Esophagus muscularis mucosa (tissue), 4 donors: ENCODE results near the gene CMTM5. TPM values are rescaled to one million over a fixed set of nuclear protein-coding genes. Genes with fewer than 3 reads are reported as not detected.

ENCODE experiments used
- DNase-seq: peaks from one replicate; pipeline ENCODE4 v3.0.0-alpha.2; 2017; ENCODE audit errors: extremely low spot score
- H3K27ac ChIP-seq, 4 donors: fragments of 200-600 bp; sonication (generic); replicated peaks in 1 of 4; 1 replicate in 3 of 4; 2 replicates in 1 of 4; pipeline ENCODE4 v1.5.1; 2016 to 2019; ENCODE audit warnings: mild to moderate bottlenecking in 1 of 4
- H3K27me3 ChIP-seq, 4 donors: fragments of 200-600 bp; sonication (generic); one replicate each; pipeline versions ENCODE4 v1.5.1 to v1.6.0; 2016 to 2019
- H3K36me3 ChIP-seq, 4 donors: fragments of 200-600 bp; sonication (generic); one replicate each; pipeline ENCODE4 v1.5.1; 2016 to 2019
- H3K4me1 ChIP-seq, 4 donors: fragments of 200-600 bp; sonication (generic); one replicate each; pipeline ENCODE4 v1.5.1; 2016 to 2019
- H3K4me3 ChIP-seq, 4 donors: fragments of 200-600 bp; sonication (generic); 1 replicate in 2 of 4; 2 replicates in 2 of 4; pipeline ENCODE4 v1.5.1; 2016 to 2019; ENCODE audit warnings: mild to moderate bottlenecking in 4 of 4, moderate library complexity in 1 of 4
- H3K9me3 ChIP-seq, 4 donors: fragments of 200-600 bp; sonication (generic); 1 replicate in 3 of 4; 2 replicates in 1 of 4; pipeline ENCODE4 v1.5.1; 2016 to 2019
- CTCF ChIP-seq, 3 experiments: fragments of 200-600 bp in 2 of 3; fragments of 450-650 bp in 1 of 3; sonication (generic) in 2 of 3; IDR thresholded peaks; one replicate each; pipeline ENCODE4 v1.5.1; 2017 to 2019; ENCODE audit warnings: antibody characterized with exemption in 3 of 3, mild to moderate bottlenecking in 2 of 3, moderate library complexity in 1 of 3
- EP300 ChIP-seq: sonication (generic); formaldehyde crosslinking; IDR thresholded peaks from one replicate; pipeline ENCODE4 v1.6.1; 2017; ENCODE audit warnings: antibody characterized with exemption
- POLR2A ChIP-seq: fragments of 450-650 bp; IDR thresholded peaks from one replicate; pipeline ENCODE4 v1.6.1; 2017; ENCODE audit warnings: antibody characterized with exemption, moderate library complexity, mild to moderate bottlenecking, low read depth
- POLR2AphosphoS5 ChIP-seq, 2 donors: sonication (generic); formaldehyde crosslinking; IDR thresholded peaks; one replicate each; pipeline ENCODE4 v1.6.1; 2017; ENCODE audit warnings: antibody characterized with exemption in 2 of 2
- WGBS: methylation state at CpG from one replicate; pipeline ENCODE4 v1.1.5; 2018; 5-methylcytosine and 5-hydroxymethylcytosine counted together
- intact Hi-C: fragments of 100-400 bp; cut with DNase I; formaldehyde crosslinking; loops from one replicate; pipeline ENCODE4 v1.15.1; 2023
- total RNA-seq, 4 donors: library from RNA; depleted of rRNA; stranded (reverse); fragments of >200 nt; gene quantifications; one replicate each; pipeline versions ENCODE4 v1.1.0 to v1.2.1, GENCODE V29; 2016

CMTM5 gene
- total RNA-seq, 4 donors from 2014 or later, result 0.78 to 2.9 (median 1.9) TPM

- no peak overlapping the region for H3K4me3 ChIP-seq
- no peaks in the 10 kb centered on the region for H3K9me3 ChIP-seq
- intact Hi-C loops, result no loop called here
- H3K27ac ChIP-seq, result no peak overlapping the region
- no peak for DNase-seq
- 80% methylated on average over 7 of the region's 14 CpGs for WGBS
- peaks cover 0 to 6% (median 0%) of the 10 kb centered on the region in 4 donors for H3K4me1 ChIP-seq
- H3K27me3 ChIP-seq, result peaks cover 0 to 10% (median 0%) of the 10 kb centered on the region in 4 donors
- peaks cover 0 to 52% (median 0%) of the 10 kb centered on the region in 4 donors for H3K36me3 ChIP-seq
- TF ChIP-seq POLR2A (no peak), EP300 (no peak), POLR2AphosphoS5 (IDR thresholded peaks at IDR 0.05) (no peak), CTCF (IDR thresholded peaks at IDR 0.05) (no peak)
These were observed 35.0 kb downstream of the CMTM5 start for GRCh38 chr14:23411563-23412525.

GRCh38 chr14:23413681-23414080, 36.8 kb downstream of the CMTM5 start:
- Histone ChIP-seq H3K27ac (no peak overlapping the region), H3K4me3 (no peak overlapping the region), H3K9me3 (no peaks in the 10 kb centered on the region), H3K4me1 (peaks cover 0 to 6% (median 0%) of the 10 kb centered on the region in 4 donors), H3K27me3 (peaks cover 0 to 5% (median 0%) of the 10 kb centered on the region in 4 donors), H3K36me3 (peaks cover 0 to 66% (median 0%) of the 10 kb centered on the region in 4 donors)
- WGBS, result 93% methylated on average over 15 of the region's 16 CpGs
- TF ChIP-seq POLR2AphosphoS5 (IDR thresholded peaks at IDR 0.05) (no peak), EP300 (no peak), POLR2A (no peak), CTCF (IDR thresholded peaks at IDR 0.05) (no peak)
- no peak for DNase-seq
- intact Hi-C loops, result no loop called here

- intact Hi-C loops, result no loop called here
- no peak for DNase-seq
- Histone ChIP-seq H3K27me3 (peaks cover 0 to 5% (median 0%) of the 10 kb centered on the region in 4 donors), H3K27ac (no peak overlapping the region), H3K9me3 (no peaks in the 10 kb centered on the region), H3K4me1 (peaks cover 0 to 1% (median 0%) of the 10 kb centered on the region in 4 donors), H3K4me3 (no peak overlapping the region), H3K36me3 (peaks cover 0 to 72% (median 0%) of the 10 kb centered on the region in 4 donors)
- WGBS, result 73% methylated on average over 3 of the region's 3 CpGs
- TF ChIP-seq POLR2A, result no peak
- TF ChIP-seq EP300, result no peak
- no peak for TF ChIP-seq CTCF (IDR thresholded peaks at IDR 0.05)
- TF ChIP-seq POLR2AphosphoS5 (IDR thresholded peaks at IDR 0.05), result no peak
These were observed 37.4 kb downstream of the CMTM5 start for GRCh38 chr14:23414254-23414653.

GRCh38 chr14:23414906-23415820, 38.3 kb downstream of the CMTM5 start:
- no peak overlapping the region for H3K27ac ChIP-seq
- H3K27me3 ChIP-seq, result peaks cover 0 to 5% (median 0%) of the 10 kb centered on the region in 4 donors
- TF ChIP-seq POLR2AphosphoS5 (IDR thresholded peaks at IDR 0.05) (no peak), CTCF (IDR thresholded peaks at IDR 0.05) (no peak), EP300 (no peak), POLR2A (no peak)
- peaks cover 0 to 77% (median 0%) of the 10 kb centered on the region in 4 donors for H3K36me3 ChIP-seq
- no peaks in the 10 kb centered on the region for H3K4me1 ChIP-seq
- H3K4me3 ChIP-seq, result no peak overlapping the region
- intact Hi-C loops, result no loop called here
- DNase-seq, result no peak
- WGBS, result 94% methylated on average over 34 of the region's 39 CpGs
- no peaks in the 10 kb centered on the region for H3K9me3 ChIP-seq
